Activated CD8-positive, alpha-beta memory T cell treated with anti-CD3 and anti-CD28 coated beads for 1 hour (primary cell): ENCODE measurements around the gene TNFRSF4.

ENCODE experiments used
- DNase-seq, 2 donors: peaks; one replicate each; pipeline ENCODE4 v3.0.0-alpha.2; 2020; ENCODE audit warnings: low read depth in 1 of 2; ENCODE audit errors: extremely low read depth in 1 of 2

The TNFRSF4 gene

GRCh38 chr1:1171161-1171545, 42.8 kb downstream of the TNFRSF4 start:
- DNase-seq: no peak

GRCh38 chr1:1170215-1171091, 43.5 kb downstream of the TNFRSF4 start:
- DNase-seq: no peak

- no peak for DNase-seq
These were observed 44.3 kb downstream of the TNFRSF4 start for GRCh38 chr1:1169429-1170214.

- no peak for DNase-seq
These were observed 45.2 kb downstream of the TNFRSF4 start for GRCh38 chr1:1168451-1169411.

GRCh38 chr1:1167841-1168450, 46.0 kb downstream of the TNFRSF4 start:
- DNase-seq: no peak

GRCh38 chr1:1167398-1167821, 46.5 kb downstream of the TNFRSF4 start:
- DNase-seq: no peak

GRCh38 chr1:1166642-1167397, 47.1 kb downstream of the TNFRSF4 start:
- DNase-seq: no peak

GRCh38 chr1:1165900-1166421, 48.0 kb downstream of the TNFRSF4 start:
- no peak for DNase-seq

GRCh38 chr1:1165485-1165884, 48.5 kb downstream of the TNFRSF4 start:
- no peak for DNase-seq

GRCh38 chr1:1164701-1165451, 49.1 kb downstream of the TNFRSF4 start:
- no peak for DNase-seq

- DNase-seq: no peak
These were observed 49.6 kb downstream of the TNFRSF4 start for GRCh38 chr1:1164361-1164700.

- no peak for DNase-seq
These were observed 50.3 kb downstream of the TNFRSF4 start for GRCh38 chr1:1163538-1164070.

GRCh38 chr1:1162597-1163537, 51.1 kb downstream of the TNFRSF4 start:
- no peak for DNase-seq

GRCh38 chr1:1161683-1162079, 52.3 kb downstream of the TNFRSF4 start:
- DNase-seq: no peak
